ENCODE data around the gene MX1.
"Not testable (repeated sequence)": the region's sequence is repeated elsewhere in the genome, so short reads cannot be mapped to it uniquely, and the experiment has no call there.

The MX1 gene

DNA sequence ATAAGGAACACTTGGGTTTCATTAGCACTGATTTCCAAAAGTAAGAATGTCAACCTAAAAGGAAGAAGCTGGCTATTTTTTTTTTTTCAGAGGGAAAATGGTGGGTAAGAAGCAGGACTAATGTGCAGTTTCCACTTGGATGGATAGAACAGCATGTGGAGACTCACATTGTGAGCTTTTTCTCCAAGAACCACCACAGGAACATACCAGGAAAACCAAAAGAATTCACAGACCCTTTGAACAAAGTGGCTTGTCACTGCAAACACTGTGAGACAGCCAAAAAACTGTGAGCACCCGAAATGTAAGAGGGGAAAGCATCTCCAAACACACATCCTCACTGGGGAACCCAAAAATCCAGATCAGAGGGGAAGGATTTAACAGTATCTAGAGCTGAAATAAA, 15.7 kb upstream of the MX1 start:
- DNase-seq: no peak

DNA sequence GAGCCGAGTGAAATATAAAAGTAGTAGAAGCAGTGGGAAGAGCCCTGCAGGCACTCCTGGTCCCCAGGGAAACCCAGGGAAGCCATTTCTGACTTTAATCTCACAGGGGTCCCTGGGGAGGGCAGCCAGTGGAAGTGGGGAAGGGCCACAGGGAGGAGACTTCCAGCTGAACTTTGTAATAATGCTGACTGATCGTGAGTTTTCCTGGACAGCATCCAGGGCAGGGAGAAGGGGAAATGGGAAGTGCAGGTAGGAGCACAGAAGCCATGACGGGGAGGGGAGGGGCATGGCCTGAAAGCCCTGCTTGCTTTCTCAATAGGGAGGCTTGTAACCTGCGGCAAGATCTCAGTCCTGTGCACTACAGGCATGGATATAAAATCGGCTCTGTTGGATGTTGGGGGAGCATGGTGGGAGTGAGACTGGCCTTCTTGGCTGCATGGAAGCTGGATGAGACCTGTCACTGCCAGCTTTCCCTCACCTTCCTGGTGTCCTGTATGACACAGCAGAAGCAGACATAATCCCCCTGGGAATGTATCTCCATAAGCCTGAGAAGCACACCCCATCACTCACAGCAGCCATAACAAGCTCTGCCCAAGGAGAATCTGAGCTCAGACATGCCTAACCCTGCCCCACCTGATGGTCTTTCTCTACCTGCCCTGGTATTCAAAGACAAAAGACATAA, 15.1 kb upstream of the MX1 start:
- no peak for DNase-seq

DNA sequence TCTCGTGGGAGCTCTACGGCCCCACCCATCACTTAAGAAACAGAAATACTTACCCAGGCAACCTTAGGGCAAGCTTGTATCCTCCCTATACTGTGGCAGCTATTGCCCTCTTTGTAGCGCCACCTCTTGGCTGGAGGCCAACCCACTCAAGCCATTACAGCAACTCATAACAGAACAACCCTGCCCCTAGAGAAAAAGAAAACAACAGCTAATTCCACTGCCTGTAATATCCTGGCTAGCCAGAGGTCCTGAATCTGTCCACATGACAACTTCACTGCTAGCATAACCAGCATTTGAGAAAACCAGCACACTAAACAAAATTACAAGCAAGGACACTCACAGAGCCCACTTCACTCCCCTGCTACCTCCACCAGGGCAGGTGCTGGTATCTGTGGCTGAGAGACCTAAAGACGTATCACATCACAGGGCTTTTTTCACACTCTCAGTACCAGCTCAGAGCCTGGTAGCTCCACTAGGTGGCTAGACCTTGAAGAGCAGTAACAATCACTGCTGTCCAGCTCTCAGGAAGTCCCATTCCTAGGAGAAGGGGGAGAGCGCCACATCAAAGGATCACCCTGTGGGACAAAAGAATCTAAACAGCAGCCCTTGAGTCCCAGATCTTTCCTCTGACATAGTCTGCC, 14.5 kb upstream of the MX1 start:
- DNase-seq: no peak

DNA sequence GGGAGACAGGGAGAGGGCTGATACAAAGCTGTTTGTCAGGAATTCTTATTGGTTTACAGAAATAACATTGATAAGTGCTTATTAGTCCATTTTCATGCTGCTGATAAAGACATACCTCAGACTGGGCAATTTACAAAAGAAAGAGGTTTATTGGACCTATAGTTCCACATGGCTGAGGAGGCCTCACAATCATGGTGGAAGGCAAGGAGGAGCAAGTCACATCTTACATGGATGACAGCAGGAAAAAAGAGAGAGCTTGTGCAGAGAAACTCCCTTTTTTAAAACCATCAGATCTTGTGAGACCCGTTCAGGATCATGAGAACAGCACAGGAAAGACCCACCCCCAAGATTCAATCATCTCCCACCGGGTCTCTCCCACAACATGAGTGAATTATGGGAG, 8.5 kb upstream of the MX1 start:
- DNase-seq: not testable (repeated sequence)

DNA sequence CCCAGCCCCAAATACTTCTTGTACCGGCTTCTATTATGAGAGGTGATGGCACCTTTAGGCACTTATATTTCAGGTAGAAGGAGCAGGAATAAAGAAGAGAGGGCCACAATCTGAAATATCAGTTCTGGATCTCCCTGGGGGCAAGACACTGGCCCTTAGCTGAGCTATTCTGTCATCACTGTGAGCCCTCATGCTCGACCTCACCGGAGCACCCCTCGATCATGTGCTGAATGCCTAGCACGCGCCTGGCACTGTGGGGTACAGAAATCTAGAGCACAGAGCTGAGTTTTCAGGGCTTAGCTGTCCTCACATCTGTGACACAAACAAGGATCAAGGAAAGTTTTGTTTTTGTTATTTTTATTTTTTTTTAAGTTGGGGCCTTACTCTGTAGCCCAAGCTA, 7.6 kb upstream of the MX1 start:
- DNase-seq: no peak

DNA sequence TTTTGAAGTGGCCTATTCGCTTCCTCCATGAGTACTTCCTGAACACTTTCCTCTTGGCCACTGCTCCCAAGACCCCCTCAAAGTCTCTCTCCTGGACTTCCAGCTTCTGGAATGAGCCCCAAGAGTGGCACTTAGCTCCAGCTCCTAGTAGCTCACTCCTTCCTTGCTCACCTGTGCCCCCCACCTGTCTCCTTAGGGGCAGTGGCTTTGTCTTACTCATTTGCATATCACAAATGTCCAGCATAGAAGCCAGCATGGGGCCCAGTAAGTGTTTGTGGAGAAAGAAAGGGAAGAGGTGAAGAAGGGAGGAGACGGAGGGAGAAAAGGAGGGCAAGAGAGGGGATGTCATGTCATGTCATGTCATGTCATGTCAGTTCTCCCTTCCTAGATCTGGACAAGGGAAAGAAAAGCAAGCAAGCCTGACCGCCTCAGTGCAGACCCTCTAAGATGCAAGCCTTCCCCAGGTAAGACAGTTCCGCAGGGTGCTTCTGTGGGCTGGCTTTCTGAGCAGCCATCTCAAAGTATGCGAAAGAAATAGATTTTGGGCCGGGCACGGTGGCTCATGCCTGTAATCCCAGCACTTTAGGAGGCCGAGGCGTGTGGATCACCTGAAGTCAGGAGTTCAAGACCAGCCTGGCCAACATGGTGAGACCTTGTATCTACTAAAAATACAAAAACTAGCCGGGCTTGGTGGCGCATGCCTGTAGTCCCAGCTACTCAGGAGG, 6.9 kb upstream of the MX1 start:
- no peak for DNase-seq

DNA sequence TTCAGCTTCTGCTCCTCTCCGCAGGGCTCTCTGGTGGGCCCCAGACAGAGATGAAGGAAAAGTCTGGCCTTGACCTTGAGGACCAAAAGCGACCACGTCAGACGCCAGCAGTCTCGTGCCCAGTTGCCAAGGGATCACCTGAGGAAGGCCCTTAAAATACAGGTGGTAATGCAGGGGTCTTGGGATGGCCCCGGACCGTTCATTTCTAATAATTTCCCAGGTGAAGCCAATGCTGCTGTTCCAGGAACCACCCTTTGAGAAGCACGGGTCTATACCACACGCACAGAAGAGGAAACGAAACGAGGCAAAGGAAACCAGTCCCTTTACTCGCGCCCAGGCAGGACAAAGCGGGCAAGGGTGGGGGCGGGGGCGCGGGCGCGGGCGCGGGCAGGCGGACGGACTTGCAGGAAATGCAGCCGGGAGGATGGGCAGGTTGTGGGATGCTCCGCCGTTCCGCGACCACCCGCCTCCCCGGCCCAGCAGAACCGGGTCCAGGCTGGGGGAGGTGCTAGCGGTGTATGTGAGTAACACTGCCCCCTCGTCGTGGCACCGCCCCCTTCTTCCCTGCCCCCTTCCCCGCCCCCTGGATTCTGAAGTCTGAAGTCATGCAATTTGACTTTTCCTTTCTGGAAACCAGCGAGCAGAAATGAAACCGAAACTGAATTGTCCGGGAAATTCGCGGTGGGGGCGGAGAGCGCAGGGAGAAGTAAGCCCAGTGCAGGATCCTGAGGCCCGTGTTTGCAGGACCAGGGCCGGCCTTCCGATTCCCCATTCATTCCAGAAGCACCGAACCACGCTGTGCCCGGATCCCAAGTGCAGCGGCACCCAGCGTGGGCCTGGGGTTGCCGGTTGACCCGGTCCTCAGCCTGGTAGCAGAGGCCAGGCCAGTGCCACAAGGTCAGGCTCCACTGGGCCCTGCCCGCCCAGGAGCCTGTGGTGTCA, 5.8 kb upstream of the MX1 start:
- no peak for DNase-seq

DNA sequence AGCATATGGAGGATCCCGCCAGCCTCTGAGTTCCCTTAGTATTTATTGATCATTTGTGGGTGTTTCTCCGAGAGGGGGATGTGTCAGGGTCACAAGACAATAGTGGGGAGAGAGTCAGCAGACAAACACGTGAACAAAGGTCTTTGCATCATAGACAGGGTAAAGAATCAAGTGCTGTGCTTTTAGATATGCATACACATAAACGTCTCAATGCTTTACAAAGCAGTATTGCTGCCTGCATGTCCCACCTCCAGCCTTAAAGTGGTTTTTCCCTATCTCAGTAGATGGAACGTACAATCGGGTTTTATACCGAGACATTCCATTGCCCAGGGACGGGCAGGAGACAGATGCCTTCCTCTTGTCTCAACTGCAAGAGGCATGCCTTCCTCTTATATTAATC, 5.0 kb upstream of the MX1 start:
- not testable (repeated sequence) for DNase-seq

DNA sequence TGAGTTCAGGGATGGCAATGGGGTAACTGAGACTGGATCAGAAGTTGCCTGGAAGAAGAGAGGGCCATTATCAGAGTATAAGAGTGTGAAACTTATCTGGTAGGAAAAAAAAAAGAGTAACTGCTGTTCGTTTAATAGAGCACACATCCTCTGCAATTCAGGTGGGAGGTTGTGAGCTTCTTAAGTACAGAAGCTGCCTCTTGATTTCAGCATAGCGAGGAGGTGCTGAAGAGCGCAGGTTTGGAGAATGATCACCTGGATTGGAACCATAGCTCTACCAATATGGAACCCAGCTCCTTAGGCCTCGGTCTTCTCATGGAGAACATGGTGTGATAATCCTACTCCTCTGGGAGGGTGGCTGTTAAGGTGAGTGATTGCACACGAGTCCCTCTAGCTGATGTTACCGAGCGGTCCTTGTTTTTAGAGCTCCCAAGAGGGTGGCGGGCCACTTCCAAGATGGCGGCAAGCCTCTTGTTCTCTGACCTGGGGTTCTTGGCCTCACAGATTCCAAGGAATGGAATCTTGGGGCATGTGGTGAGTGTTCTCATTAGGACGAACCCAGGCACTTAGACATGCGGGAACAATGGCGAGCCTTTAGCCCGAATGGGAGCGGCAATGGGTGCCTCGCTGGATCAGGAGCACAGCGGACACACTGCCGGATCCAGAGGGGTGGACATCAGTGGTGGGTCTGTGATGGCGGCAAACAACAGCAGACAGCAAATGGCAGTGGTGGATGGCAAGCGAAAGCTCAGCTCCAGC, 3.3 kb upstream of the MX1 start:
- DNase-seq: no peak

DNA sequence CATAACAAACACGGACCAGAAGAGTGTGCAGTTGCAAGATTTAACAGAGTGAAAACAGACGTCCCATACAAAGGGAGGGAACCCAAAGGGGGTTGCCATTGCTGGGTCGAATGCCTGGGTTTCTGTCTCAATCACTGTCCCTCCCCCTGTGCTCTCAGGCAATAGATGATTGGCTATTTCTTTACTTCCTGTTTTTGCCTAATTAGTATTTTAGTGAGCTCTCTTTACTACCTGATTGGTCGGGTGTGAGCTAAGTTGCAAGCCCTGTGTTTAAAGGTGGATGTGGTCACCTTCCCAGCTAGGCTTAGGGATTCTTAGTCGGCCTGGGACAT, 2.8 kb upstream of the MX1 start:
- not testable (repeated sequence) for DNase-seq

DNA sequence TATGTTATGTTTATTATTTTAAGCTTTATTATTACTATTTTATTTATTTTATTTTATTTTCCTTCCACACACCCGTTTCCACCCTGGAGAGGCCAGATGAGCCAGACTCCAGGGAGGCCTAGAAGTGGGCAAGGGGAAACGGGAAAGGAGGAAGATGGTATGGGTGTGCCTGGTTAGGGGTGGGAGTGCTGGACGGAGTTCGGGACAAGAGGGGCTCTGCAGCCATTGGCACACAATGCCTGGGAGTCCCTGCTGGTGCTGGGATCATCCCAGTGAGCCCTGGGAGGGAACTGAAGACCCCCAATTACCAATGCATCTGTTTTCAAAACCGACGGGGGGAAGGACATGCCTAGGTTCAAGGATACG, 468 bp upstream of the MX1 start:
- no peak for DNase-seq

DNA sequence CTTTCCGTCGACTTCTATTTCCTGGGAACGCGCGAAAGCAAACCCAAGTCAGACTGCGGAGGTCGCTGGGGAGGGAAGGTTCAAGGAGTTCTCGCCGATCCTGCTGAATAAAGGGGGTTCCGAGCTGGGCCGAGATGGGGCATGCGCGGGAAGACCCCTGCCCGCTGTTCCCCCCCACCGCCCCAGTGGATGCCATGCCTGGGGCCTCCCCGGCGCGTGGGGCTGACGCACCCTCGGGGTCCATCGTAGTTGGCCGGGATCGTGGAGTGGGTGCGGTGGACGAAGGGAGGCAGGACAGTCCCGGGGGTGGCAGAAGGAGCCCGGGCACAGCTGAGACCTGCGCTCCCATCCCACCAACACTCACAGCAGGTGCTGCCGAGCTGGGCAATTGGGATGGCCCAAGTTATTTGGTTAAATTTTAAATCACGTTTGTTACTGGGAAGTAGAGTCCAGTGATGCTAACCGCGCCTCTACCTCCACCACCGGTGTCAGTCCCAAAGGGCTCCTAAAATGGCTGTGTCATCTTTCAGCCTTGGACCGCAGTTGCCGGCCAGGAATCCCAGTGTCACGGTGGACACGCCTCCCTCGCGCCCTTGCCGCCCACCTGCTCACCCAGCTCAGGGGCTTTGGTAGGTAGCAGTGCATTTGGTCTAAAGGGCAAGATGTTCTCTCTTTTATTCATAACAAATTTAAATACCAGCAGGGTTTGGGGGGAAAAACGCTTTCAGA, 801 bp downstream of the MX1 start:
- no peak for DNase-seq

DNA sequence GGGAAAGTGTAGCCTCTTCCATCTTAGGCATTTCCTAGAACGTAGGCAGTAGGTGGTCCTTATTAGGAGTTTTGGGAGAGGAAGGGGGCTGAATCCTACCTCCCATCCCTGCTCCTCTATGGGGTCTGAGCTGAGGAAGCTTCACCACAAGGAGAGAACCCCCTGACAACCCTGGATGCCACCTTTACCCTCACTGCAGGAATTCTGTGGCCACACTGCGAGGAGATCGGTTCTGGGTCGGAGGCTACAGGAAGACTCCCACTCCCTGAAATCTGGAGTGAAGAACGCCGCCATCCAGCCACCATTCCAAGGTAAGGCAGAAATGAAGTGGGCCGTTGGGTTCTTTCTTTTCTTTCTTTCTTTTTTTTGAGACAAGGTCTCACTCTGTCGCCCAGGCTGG, 1.5 kb downstream of the MX1 start:
- no peak for DNase-seq

DNA sequence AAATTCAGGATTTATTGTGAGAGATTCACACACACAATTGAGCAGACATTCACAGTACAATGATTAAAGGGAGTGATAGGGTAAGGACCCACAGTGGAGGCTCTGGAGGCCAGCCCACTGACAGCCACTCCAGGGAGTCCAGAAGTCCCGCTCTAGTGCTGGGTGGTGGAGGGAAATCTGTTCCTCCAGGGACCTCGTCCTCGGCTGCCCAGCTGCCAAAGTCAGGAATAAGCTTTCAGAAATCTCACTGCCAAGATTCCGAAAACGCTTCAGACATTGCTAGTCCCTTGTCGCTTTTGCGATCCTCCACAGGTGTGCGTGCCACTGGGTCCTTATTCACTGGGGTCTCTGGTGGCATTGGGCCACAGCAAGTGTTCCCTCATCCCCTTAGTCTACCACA, 2.3 kb downstream of the MX1 start:
- no peak for DNase-seq

DNA sequence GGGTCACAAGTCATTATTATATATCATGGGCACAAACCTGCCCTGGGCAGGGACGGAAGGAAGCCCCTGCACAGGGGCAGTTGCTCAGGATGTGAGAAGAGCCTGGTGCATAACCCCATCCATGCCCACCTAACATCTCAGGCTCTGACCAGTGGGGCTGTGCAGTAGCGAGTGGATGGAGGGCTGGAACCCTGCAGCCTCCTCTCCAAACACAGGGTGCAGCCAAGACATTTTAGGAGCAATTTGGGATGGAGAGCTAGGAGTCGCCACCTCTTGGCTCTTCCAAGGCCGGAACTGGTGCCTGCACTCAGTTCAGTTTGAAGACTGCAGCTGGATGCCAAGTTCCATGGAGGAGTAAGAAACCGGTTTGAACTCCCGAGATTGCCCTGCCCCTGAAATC, 2.8 kb downstream of the MX1 start:
- no peak for DNase-seq

DNA sequence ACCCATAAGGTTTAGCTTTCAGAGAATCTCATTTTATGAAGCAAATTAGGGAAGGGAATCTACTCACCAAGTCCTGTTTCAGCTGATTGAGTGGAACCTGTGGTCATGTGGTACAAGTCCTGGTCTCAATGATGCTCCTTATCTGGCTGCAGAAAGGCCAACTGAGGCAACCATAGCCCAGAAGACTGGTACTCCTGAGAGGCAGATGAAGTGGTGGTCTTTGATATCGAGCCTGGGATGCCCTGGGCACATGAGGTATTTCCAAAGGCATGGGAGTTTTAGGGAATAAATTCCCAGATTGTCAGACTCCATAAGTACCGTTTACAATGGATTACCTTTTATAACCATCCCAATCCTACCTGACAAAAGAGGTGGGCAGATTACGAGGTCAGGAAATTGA, 3.3 kb downstream of the MX1 start:
- no peak for DNase-seq

DNA sequence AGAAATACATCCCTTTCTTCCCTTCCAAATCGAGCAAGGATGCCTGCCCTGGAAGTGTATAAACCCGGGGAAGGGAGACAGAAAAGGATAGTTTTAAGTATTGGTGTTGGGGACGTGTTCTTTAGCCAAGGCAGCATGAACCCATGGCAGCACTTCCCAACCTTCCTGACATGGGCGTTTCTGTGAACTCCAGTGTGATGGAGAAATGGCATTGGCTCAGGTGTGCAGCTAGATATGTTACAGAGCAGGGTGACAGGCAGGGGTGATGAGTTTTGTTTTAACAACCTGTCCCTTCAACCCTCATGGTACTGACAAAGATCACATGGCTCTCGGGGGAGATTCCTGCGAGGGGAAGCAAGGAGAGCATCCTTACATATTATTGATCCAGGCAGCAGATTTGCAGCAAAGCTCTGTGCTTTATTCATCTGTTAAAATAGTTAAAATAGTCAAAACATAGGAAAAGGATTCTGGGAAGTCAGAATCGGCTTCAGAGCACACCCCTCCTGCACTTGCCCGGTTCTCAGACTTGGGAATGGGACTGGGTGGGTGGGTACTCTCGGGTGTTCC, 4.0 kb downstream of the MX1 start:
- no peak for DNase-seq

DNA sequence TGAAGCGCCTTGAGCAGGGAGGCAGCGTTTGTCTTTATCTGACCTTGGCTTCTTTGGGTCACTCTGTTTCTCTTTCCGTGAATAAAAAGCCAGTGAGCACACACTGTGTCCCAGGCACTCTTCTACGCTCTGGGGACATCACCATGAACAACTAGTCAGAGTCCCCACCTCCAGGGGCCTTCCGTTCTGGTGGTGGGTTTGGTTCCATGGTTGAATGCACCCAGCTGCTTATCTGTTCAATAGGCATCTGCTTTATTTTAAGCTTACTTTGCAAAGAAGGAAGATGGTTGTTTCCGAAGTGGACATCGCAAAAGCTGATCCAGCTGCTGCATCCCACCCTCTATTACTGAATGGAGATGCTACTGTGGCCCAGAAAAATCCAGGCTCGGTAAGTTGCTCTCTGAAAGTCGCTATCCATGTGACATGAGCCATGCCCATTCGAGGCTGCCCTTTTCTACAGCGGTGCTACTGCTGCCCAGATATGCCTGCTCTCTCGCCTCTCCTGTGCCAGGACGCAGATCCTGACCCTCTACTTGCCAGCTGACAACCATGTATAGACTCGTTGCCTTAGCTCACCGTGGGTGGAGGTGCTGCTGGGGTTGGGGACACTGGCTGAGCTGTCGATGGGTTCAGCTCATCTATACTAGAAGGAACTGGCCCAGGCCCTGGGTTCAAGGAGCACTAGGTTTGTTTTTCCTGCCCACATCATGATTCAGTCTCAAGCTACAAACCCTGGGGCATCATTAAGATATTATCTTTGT, 5.9 kb downstream of the MX1 start:
- no peak for DNase-seq

DNA sequence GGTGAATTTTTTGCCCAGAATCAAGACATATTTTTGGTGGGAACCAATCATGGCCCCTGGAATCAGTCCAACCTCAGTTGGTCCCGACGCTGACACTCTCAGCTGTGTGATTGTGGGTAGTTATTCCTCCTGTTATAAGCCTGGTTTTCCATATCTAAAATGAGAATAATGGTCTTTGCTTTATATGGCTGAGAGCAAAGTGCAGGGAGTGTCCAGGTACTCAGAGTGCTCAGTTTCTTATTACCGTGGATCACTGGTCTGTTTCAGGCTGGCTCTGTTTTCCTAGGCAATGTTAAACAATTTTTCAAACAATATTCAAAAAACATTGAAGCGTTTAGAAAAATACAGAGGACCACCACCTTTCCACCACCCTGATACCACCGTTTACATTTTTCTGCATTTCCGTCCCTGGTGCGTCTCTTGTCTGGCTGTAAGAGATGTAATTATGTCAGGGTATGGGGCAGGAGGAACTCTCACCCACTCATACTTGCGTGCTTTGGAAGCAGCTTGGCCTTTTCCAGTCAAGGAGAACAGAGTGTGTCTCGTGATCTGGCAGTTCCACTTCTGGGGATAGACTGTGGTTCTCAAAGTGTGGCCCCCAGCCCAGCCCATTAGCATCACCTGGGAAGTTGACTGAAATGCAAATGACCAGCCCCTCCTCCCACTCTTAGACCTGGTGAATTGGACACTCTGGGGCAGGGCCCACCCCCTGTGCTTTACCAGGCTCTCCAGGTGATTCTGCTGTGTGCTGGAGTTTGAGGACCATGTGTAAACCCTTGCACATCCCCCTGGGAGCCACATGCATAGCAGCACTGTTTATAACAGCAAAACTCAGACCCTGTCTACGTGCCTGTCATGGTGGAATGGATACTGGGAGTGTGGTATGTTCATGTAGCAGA, 6.8 kb downstream of the MX1 start:
- DNase-seq: no peak

DNA sequence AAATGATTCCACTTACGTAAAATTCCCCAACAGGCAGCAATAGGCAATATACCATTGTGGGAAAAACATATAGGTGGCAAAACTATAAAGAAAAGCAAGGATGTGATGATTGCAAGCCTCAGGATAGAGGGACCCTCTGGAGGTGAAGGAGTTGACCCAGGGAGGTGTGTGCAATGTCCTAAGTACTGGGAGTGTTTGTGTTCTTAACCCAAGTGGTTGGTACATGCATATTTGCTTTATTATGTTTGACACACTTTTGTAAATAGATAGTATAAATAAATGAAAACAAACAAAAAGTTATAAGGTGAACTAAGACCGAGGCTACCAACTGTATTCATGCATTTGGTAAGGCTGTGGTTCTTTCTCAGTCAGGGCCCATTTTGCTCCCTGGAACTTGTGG, 7.5 kb downstream of the MX1 start:
- no peak for DNase-seq

Data from NCI-H748 treated with DMSO at 0.1 percent for 48 hours (cell line).